ENCODE data around the gene NOL9. TPM values are rescaled to one million over a fixed set of nuclear protein-coding genes. Genes with fewer than 3 reads are reported as not detected.

Gene NOL9
- total RNA-seq, 3 donors from 2014 or later (not counting 1 experiment from before 2014, with no cell fraction given): 40.7 to 53.3 (median 52.0) TPM

GRCh38 chr1:6599141-6599975 is 45.0 kb upstream of the NOL9 start:
- ATAC-seq: no peak

GRCh38 chr1:6597777-6598131 is 43.4 kb upstream of the NOL9 start:
- intact Hi-C loops (cut with micrococcal nuclease): no loop called here
- no peak overlapping the region for H3K4me3 Mint-ChIP-seq
- peaks cover 38 to 47% of the 10 kb centered on the region in 2 donors for H3K4me1 Mint-ChIP-seq
- DNase-seq (no peak), ATAC-seq (no peak)
- WGBS (ENCODE audit: insufficient coverage): 95% methylated on average over 6 of the region's 6 CpGs
- no peaks in the 10 kb centered on the region for H3K9me3 Mint-ChIP-seq
- Histone ChIP-seq H3K4me1 (ENCODE audit: control insufficient read depth, insufficient read depth, low read length) (peaks cover 43% of the 10 kb centered on the region), H3K27ac (ENCODE audit: low read length) (no peak overlapping the region), H3K4me3 (ENCODE audit: low read length) (no peak overlapping the region), H3K36me3 (ENCODE audit: control insufficient read depth, insufficient read depth, low read length) (peaks cover 42% of the 10 kb centered on the region), H3K27me3 (ENCODE audit: control insufficient read depth, insufficient read depth, low read length) (no peaks in the 10 kb centered on the region), H3K9me3 (ENCODE audit: control insufficient read depth, insufficient read depth, low read length) (no peaks in the 10 kb centered on the region)
- H3K36me3 Mint-ChIP-seq: no peaks in the 10 kb centered on the region
- H3K27me3 Mint-ChIP-seq (ENCODE audit: low read depth in 2 of 2): no peaks in the 10 kb centered on the region
- no peak overlapping the region for H3K27ac Mint-ChIP-seq
- no peak for TF ChIP-seq CTCF (IDR thresholded peaks at IDR 0.05)

More at GRCh38 chr1:6599141-6599975, 45.0 kb upstream of the NOL9 start:
- intact Hi-C loops (cut with micrococcal nuclease): no loop called here
- H3K27ac Mint-ChIP-seq: peak overlapping the region; percentile 93 to 99
- peak overlapping the region; percentile 98 for H3K4me3 Mint-ChIP-seq
- no peak for TF ChIP-seq CTCF (IDR thresholded peaks at IDR 0.05)
- Histone ChIP-seq H3K4me1 (ENCODE audit: control insufficient read depth, insufficient read depth, low read length) (peaks cover 54% of the 10 kb centered on the region), H3K27ac (ENCODE audit: low read length) (peak overlapping the region; percentile 54), H3K9me3 (ENCODE audit: control insufficient read depth, insufficient read depth, low read length) (no peaks in the 10 kb centered on the region), H3K27me3 (ENCODE audit: control insufficient read depth, insufficient read depth, low read length) (no peaks in the 10 kb centered on the region), H3K4me3 (ENCODE audit: low read length) (peak overlapping the region; percentile 15), H3K36me3 (ENCODE audit: control insufficient read depth, insufficient read depth, low read length) (peaks cover 30% of the 10 kb centered on the region)
- H3K36me3 Mint-ChIP-seq: no peaks in the 10 kb centered on the region
- H3K4me1 Mint-ChIP-seq: peaks cover 50 to 55% of the 10 kb centered on the region in 2 donors
- 49% methylated on average over 31 of the region's 31 CpGs for WGBS (ENCODE audit: insufficient coverage)
- no peaks in the 10 kb centered on the region for H3K9me3 Mint-ChIP-seq
- no peaks in the 10 kb centered on the region for H3K27me3 Mint-ChIP-seq (ENCODE audit: low read depth in 2 of 2)
- peak in 1 of 2 donors; percentile 77 for DNase-seq

GRCh38 chr1:6596886-6597776 is 42.8 kb upstream of the NOL9 start:
- peaks cover 47% of the 10 kb centered on the region for H3K36me3 ChIP-seq (ENCODE audit: control insufficient read depth, insufficient read depth, low read length)
- no peak overlapping the region for H3K27ac ChIP-seq (ENCODE audit: low read length)
- intact Hi-C loops (cut with micrococcal nuclease): no loop called here
- no peak overlapping the region for H3K4me3 ChIP-seq (ENCODE audit: low read length)
- Mint-ChIP-seq H3K27ac (no peak overlapping the region), H3K27me3 (ENCODE audit: low read depth in 2 of 2) (no peaks in the 10 kb centered on the region), H3K4me1 (peaks cover 43 to 53% of the 10 kb centered on the region in 2 donors), H3K4me3 (no peak overlapping the region), H3K36me3 (no peaks in the 10 kb centered on the region), H3K9me3 (no peaks in the 10 kb centered on the region)
- no peak for DNase-seq
- whole genome bisulfite sequencing (ENCODE audit: insufficient coverage): 92% methylated on average over 14 of the region's 15 CpGs
- peaks cover 50% of the 10 kb centered on the region for H3K4me1 ChIP-seq (ENCODE audit: control insufficient read depth, insufficient read depth, low read length)
- TF ChIP-seq CTCF (IDR thresholded peaks at IDR 0.05): no peak
- H3K9me3 ChIP-seq (ENCODE audit: control insufficient read depth, insufficient read depth, low read length): no peaks in the 10 kb centered on the region
- no peak for ATAC-seq
- H3K27me3 ChIP-seq (ENCODE audit: control insufficient read depth, insufficient read depth, low read length): no peaks in the 10 kb centered on the region

Data from natural killer cell (primary cell).